ENCODE results near the gene TNS3. TPM values are rescaled to one million over a fixed set of nuclear protein-coding genes. Genes with fewer than 3 reads are reported as not detected.

TNS3 gene
- total and polyA plus RNA-seq, 2 donors (not counting 3 experiments of a cell fraction or from before 2014, with no cell fraction given) = 10.4 to 45.1 TPM

DNA sequence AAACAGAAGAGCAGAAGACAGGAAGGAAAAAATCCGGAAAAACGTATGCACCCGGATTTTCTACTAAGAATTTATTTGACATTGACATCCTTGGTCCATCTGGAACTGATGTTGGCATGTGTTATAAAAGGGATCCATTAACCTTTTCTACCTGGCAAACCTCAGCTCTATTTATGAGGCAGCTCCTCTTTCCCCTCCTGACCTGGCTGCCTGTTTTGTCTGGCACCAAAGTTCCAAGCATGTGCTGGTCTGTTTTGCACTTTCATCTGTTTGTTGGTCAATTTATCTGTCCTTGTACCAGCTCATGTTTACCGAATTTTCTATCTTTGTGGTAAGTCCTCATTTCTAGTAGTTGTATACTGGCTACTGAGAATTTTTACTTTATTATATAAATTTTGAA is 258.0 kb downstream of the TNS3 start:
- no peaks in the 10 kb centered on the region for H3K9me1 ChIP-seq (replicated peaks; ENCODE audit: control insufficient read depth, extremely low read depth, insufficient read depth, low read length)
- H4K20me1 ChIP-seq (replicated peaks; ENCODE audit: control insufficient read depth, extremely low read depth, insufficient read depth, low read length) = no peaks in the 10 kb centered on the region
- no peak overlapping the region for H3K4me2 ChIP-seq (ENCODE audit: insufficient read depth, low read length)
- dilution Hi-C loops (cut with MboI; ENCODE audit: extremely low pct_ligation_motif_present, low sequenced_read_pairs) = no loop called here
- FAIRE-seq = no peak
- no peaks in the 10 kb centered on the region for H3K27me3 ChIP-seq (ENCODE audit: control insufficient read depth in 2 of 2, insufficient read depth in 2 of 2, low read length in 2 of 2)
- CTCF ChIA-PET = interaction anchor here (0.7 kb wide), 1 partner anchor 57 kb away, joined by 3 read pairs; no protein-coding TSS in a partner anchor
- no peak overlapping the region for H3K27ac ChIP-seq (ENCODE audit: insufficient read depth, low read depth, low read length)
- H3K9ac ChIP-seq (replicated peaks; ENCODE audit: extremely low read depth, insufficient read depth, low read length) = no peak overlapping the region
- H3K4me3 ChIP-seq (replicated peaks in 1 of 3; ENCODE audit: insufficient read depth in 1 of 3, low read depth in 1 of 3, low read length in 3 of 3) = no peak overlapping the region
- TF ChIP-seq JUN (IDR thresholded peaks at IDR 0.05; ENCODE audit: borderline replicate concordance, insufficient read depth, insufficient read length, low read depth) (no peak), POLR2A (IDR thresholded peaks at IDR 0.05; ENCODE audit: low read depth, low read length) (no peak), MYC (IDR thresholded peaks at IDR 0.05; ENCODE audit: low read depth, low read length) (no peak), GATA2 (IDR thresholded peaks at IDR 0.05; ENCODE audit: insufficient read depth, insufficient read length, low read depth, low read length) (no peak), CTCF (IDR thresholded peaks at IDR 0.05; ENCODE audit: extremely low read depth in 1 of 2, insufficient read depth in 1 of 2, low read depth in 1 of 2, low read length in 2 of 2) (no peak), EZH2 (IDR thresholded peaks at IDR 0.05; ENCODE audit: borderline replicate concordance, low read depth, low read length, severe bottlenecking) (no peak), POLR2AphosphoS5 (IDR thresholded peaks at IDR 0.05; ENCODE audit: insufficient read depth, low read depth, low read length) (no peak), FOS (IDR thresholded peaks at IDR 0.05; ENCODE audit: borderline replicate concordance, insufficient read depth, low read length) (no peak)
- TF ChIP-seq, protein P1, sequence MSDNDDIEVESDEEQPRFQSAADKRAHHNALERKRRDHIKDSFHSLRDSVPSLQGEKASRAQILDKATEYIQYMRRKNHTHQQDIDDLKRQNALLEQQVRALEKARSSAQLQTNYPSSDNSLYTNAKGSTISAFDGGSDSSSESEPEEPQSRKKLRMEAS (IDR thresholded peaks at IDR 0.05; ENCODE audit: insufficient read depth, insufficient read length) = no peak
- H3K36me3 ChIP-seq (ENCODE audit: control insufficient read depth in 2 of 2, extremely low read depth in 1 of 2, insufficient read depth in 2 of 2, low read length in 2 of 2) = no peaks in the 10 kb centered on the region
- peaks cover 22% of the 10 kb centered on the region for H3K4me1 ChIP-seq (ENCODE audit: control insufficient read depth, extremely low read depth, insufficient read depth, low read length)
- H3K79me2 ChIP-seq (ENCODE audit: control insufficient read depth, insufficient read depth, low read length) = no peaks in the 10 kb centered on the region
- POLR2A ChIA-PET = no interaction called here
- intact Hi-C loops (cut with micrococcal nuclease) = loop anchor here (10.0 kb wide), 1 partner anchor 1759 kb away; no protein-coding TSS in a partner anchor
- no peak overlapping the region for H2AFZ ChIP-seq (ENCODE audit: low read depth, low read length)
- H3K9me3 ChIP-seq (replicated peaks; ENCODE audit: control insufficient read depth, insufficient read depth, low read length) = no peaks in the 10 kb centered on the region
- no peak for DNase-seq (ENCODE audit: low read depth, low spot score)
- no TSS peak for BruUV-seq (replicated peaks)

Data from endothelial cell of umbilical vein (primary cell).